K562 (cell line): ENCODE data around the gene ZSWIM1. TPM values are rescaled to one million over a fixed set of nuclear protein-coding genes. Genes with fewer than 3 reads are reported as not detected.

Experiments used
- BRCA1 ChIP-seq, 2 experiments: fragments of 450-650 bp in 1 of 2; sonication (generic) in 1 of 2; formaldehyde crosslinking in 1 of 2; IDR thresholded peaks; 2 replicates each; pipeline versions ENCODE4 v1.5.0 to v1.6.1; 2017 to 2020; ENCODE audit warnings: mild to moderate bottlenecking in 1 of 2, missing genetic modification reagents in 1 of 2
- CBFA2T2 ChIP-seq: fragments of 450-650 bp; conservative IDR thresholded peaks from 2 replicates; pipeline ENCODE4 v1.6.1; 2017; ENCODE audit warnings: mild to moderate bottlenecking
- ELF4 ChIP-seq: fragments of 450-650 bp; formaldehyde crosslinking; IDR thresholded peaks from 2 replicates; pipeline ENCODE4 v1.4.0; 2022; ENCODE audit warnings: missing genetic modification characterization
- KLF13 ChIP-seq: fragments of 450-650 bp; IDR thresholded peaks from 2 replicates; pipeline ENCODE4 v1.6.1; 2016; ENCODE audit warnings: missing genetic modification characterization, low read depth, mild to moderate bottlenecking, missing compliant biosample characterization, moderate library complexity, borderline replicate concordance
- MTA3 ChIP-seq: fragments of 450-650 bp; formaldehyde crosslinking; IDR thresholded peaks from 2 replicates; pipeline ENCODE4 v1.6.1; 2017; ENCODE audit warnings: mild to moderate bottlenecking, borderline replicate concordance
- PTTG1 ChIP-seq: fragments of 450-650 bp; IDR thresholded peaks from 2 replicates; pipeline ENCODE4 v1.6.1; 2016; ENCODE audit warnings: low read depth, mild to moderate bottlenecking, missing genetic modification characterization, missing compliant biosample characterization
- RBFOX2 ChIP-seq: fragments of 200-400 bp; formaldehyde crosslinking; IDR thresholded peaks from 2 replicates; pipeline ENCODE4 v1.6.1; 2017; ENCODE audit warnings: low read depth, mild to moderate bottlenecking, low read length, moderate library complexity
- SNIP1 ChIP-seq: fragments of 450-650 bp; IDR thresholded peaks from 2 replicates; pipeline ENCODE4 v1.7.1; 2017; ENCODE audit warnings: low read depth, mild to moderate bottlenecking
- SNRNP70 ChIP-seq: fragments of 200-400 bp; formaldehyde crosslinking; optimal IDR thresholded peaks from 2 replicates; pipeline ENCODE3; 2017; ENCODE audit warnings: low read depth, low read length
- TAF7 ChIP-seq: fragments of 450-650 bp; IDR thresholded peaks from 2 replicates; pipeline ENCODE4 v1.6.1; 2016; ENCODE audit warnings: missing genetic modification characterization, missing compliant biosample characterization
- TEAD1 ChIP-seq, 2 experiments: fragments of 450-650 bp in 1 of 2; sonication (generic) in 1 of 2; formaldehyde crosslinking; IDR thresholded peaks; 2 replicates each; pipeline versions ENCODE4 v1.4.0 to v1.8.0; 2020 to 2022; ENCODE audit warnings: mild to moderate bottlenecking in 2 of 2, missing genetic modification reagents in 1 of 2
- TFAM ChIP-seq: fragments of 250-450 bp; sonication (Bioruptor Pico); conservative IDR thresholded peaks from 2 replicates; pipeline ENCODE4 v1.5.0; 2021; ENCODE audit warnings: mild to moderate bottlenecking, moderate library complexity
- U2AF1 ChIP-seq: fragments of 200-400 bp; formaldehyde crosslinking; optimal IDR thresholded peaks from 2 replicates; pipeline ENCODE3; 2017; ENCODE audit warnings: mild to moderate bottlenecking, low read depth, low read length, moderate library complexity
- ZFP36 ChIP-seq: fragments of 150-350 bp; IDR thresholded peaks from 2 replicates; pipeline ENCODE4 v1.6.1; 2018; ENCODE audit warnings: low read length, low read depth; ENCODE audit not compliant: partially characterized antibody
- ZFPM2 ChIP-seq: fragments of 250-450 bp; sonication (Bioruptor Pico); IDR thresholded peaks from 2 replicates; pipeline ENCODE4 v1.5.1; 2022; ENCODE audit warnings: mild to moderate bottlenecking
- ZNF217 ChIP-seq: sonication (generic); formaldehyde crosslinking; IDR thresholded peaks from 2 replicates; pipeline ENCODE4 v1.8.0; 2022; ENCODE audit warnings: mild to moderate bottlenecking, missing genetic modification reagents
- ZNF699 ChIP-seq: fragments of 250-450 bp; sonication (Bioruptor Pico); IDR thresholded peaks from 2 replicates; pipeline ENCODE4 v1.8.0; 2021; ENCODE audit warnings: mild to moderate bottlenecking, moderate library complexity; ENCODE audit not compliant: insufficient replicate concordance
- polyA plus RNA-seq, 8 experiments: library from polyadenylated mRNA; depleted of rRNA in 4 of 8; stranded (reverse) in 5 of 8; unstranded in 3 of 8; fragments of >200 nt; fragmentation: Nextera tagmentation in 2 of 8; fragmentation: Illumina TruSeq in 1 of 8; extraction: Ambion mirVana in 2 of 8; extraction: Trizol in 1 of 8; gene quantifications; 2 replicates each; pipeline versions ENCODE4 v1.2.1 to v1.2.3, GENCODE V29; 2011 to 2014; ENCODE audit warnings: inconsistent platforms in 1 of 8, missing spikeins in 1 of 8
- total RNA-seq, 7 experiments: library from RNA; depleted of rRNA in 6 of 7; stranded (reverse); fragments of >200 nt in 6 of 7; fragmentation: Illumina TruSeq in 2 of 7; extraction: Trizol in 2 of 7; gene quantifications; 2 replicates each; pipeline versions ENCODE4 v1.2.1 to v1.2.3, GENCODE V29; 2011 to 2021; ENCODE audit warnings: low replicate concordance in 1 of 7
- TF ChIP-seq, protein P1 (sequence below), 2 experiments: fragments of 450-650 bp; IDR thresholded peaks; 2 replicates each; pipeline ENCODE4 v1.6.1; 2016; ENCODE audit warnings: mild to moderate bottlenecking in 2 of 2, borderline replicate concordance in 1 of 2, low read depth in 1 of 2, moderate library complexity in 1 of 2
- TF ChIP-seq, protein P2 (sequence below): sonication (generic); IDR thresholded peaks from 2 replicates; pipeline ENCODE4 v1.6.1; 2016

ZSWIM1 gene
- total and polyA plus RNA-seq, 9 of the 15 experiments (the other 6 are each of a cell fraction or from before 2014, with no cell fraction given) = 2.5 to 15.6 (median 9.5) TPM

GRCh38 chr20:45909817-45910669 lies 29.0 kb downstream of the ZSWIM1 start (continued):
- TF ChIP-seq, protein P1, sequence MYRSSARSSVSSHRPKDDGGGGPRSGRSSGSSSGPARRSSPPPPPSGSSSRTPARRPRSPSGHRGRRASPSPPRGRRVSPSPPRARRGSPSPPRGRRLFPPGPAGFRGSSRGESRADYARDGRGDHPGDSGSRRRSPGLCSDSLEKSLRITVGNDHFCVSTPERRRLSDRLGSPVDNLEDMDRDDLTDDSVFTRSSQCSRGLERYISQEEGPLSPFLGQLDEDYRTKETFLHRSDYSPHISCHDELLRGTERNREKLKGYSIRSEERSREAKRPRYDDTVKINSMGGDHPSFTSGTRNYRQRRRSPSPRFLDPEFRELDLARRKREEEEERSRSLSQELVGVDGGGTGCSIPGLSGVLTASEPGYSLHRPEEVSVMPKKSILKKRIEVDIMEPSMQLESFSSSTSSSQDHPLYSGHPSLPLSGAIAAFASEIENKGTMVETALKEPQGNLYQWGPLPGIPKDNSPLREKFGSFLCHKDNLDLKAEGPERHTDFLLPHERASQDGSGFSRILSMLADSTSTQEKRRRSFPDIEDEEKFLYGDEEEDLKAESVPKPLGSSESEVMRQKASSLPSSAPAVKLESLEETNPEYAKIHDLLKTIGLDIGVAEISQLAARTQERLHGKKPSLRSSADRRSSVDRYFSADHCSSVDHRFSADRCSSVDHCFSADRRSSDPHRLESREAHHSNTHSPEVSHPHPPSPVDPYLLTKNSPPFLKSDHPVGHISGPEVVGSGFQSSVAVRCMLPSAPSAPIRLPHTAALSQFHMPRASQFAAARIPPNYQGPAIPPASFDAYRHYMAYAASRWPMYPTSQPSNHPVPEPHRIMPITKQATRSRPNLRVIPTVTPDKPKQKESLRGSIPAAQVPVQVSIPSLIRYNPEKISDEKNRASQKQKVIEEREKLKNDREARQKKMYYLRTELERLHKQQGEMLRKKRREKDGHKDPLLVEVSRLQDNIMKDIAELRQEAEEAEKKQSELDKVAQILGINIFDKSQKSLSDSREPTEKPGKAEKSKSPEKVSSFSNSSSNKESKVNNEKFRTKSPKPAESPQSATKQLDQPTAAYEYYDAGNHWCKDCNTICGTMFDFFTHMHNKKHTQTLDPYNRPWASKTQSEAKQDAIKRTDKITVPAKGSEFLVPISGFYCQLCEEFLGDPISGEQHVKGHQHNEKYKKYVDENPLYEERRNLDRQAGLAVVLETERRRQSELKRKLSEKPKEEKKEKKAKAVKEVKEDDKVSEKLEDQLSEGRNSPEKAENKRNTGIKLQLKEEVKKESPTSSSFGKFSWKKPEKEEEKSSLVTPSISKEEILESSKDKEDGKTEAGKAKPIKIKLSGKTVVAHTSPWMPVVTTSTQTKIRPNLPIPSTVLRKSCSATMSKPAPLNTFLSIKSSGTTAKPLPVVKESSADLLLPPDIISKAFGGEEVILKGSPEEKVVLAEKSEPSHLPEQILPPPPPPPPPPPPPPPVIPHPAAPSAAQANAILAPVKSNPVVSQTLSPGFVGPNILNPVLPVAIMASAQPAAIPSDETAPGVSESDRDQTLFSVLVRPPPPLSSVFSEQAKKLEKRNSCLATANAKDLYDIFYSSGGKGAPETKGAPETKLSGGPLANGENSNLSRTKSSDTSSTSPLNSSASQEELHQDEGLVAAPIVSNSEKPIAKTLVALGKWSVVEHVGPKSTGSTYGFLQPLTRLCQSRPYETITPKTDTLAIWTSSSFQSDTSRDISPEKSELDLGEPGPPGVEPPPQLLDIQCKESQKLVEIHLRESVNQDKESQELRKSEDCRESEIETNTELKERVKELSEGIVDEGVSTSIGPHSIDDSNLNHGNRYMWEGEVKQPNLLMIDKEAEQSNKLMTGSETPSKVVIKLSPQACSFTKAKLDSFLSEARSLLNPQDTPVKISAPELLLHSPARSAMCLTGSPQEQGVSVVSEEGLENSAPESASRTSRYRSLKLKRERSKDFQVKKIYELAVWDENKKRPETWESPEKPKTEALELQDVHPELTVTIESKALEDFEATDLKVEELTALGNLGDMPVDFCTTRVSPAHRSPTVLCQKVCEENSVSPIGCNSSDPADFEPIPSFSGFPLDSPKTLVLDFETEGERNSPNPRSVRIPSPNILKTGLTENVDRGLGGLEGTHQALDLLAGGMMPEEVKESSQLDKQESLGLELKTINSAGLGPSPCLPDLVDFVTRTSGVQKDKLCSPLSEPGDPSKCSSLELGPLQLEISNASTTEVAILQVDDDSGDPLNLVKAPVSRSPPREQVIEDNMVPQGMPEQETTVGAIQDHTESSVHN (IDR thresholded peaks at IDR 0.05; ENCODE audit: borderline replicate concordance in 1 of 2, low read depth in 1 of 2) = no peak
- TF ChIP-seq ZFP36 (no peak), CBFA2T2 (no peak), RBFOX2 (0 out of 2 replicates have a peak, but pooled peaks have one; percentile 10), U2AF1 (no peak), TEAD1 (CRISPR knock-in tag; IDR thresholded peaks at IDR 0.05) (no peak), PTTG1 (0 out of 2 replicates have a peak, but pooled peaks have one; percentile 43), MTA3 (no peak), ZNF699 (CRISPR knock-in tag) (no peak), ZNF217 (no peak), KLF13 (tag) (no peak), BRCA1 (IDR thresholded peaks at IDR 0.05) (no peak), BRCA1 (CRISPR knock-in tag; IDR thresholded peaks at IDR 0.05) (no peak), ZFPM2 (CRISPR knock-in tag) (no peak), SNRNP70 (no peak), SNIP1 (no peak), TFAM (no peak), TAF7 (tag) (no peak), ELF4 (CRISPR knock-in tag) (no peak)
- TF ChIP-seq, protein P2, sequence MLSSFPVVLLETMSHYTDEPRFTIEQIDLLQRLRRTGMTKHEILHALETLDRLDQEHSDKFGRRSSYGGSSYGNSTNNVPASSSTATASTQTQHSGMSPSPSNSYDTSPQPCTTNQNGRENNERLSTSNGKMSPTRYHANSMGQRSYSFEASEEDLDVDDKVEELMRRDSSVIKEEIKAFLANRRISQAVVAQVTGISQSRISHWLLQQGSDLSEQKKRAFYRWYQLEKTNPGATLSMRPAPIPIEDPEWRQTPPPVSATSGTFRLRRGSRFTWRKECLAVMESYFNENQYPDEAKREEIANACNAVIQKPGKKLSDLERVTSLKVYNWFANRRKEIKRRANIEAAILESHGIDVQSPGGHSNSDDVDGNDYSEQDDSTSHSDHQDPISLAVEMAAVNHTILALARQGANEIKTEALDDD = no peak
